Measurements from ENCODE around the gene ARRDC5.

- no peak for TF ChIP-seq EZH2phosphoT487 (IDR thresholded peaks at IDR 0.05; ENCODE audit: borderline replicate concordance)
- TF ChIP-seq CTCF (conservative IDR thresholded peaks at IDR 0.05; ENCODE audit: low read length), result no peak
These were observed 5.7 kb upstream of the ARRDC5 start for GRCh38 chr19:4908360-4908759.

All from Loucy (cell line).